Activated T-cell treated with anti-CD3 and anti-CD28 coated beads, Interleukin-2, amount 50 U/mL, for 4 hours (primary cell): Measurements from ENCODE around the gene FBXO24. TPM values are rescaled to one million over a fixed set of nuclear protein-coding genes. Genes with fewer than 3 reads are reported as not detected.

Experiments
- ATAC-seq, 2 donors: fragments of 200-7000 bp; cut with Tn5 transposase; one replicate each; pipeline ENCODE4 v1.10.0; 2021
- DNase-seq: peaks from one replicate; pipeline ENCODE4 v3.0.0-alpha.2; 2020
- H3K27me3 Mint-ChIP-seq: one replicate; pipeline ENCODE4 v1.8.0; 2021; ENCODE audit warnings: low read depth, mixed read lengths
- H3K36me3 Mint-ChIP-seq: one replicate; pipeline ENCODE4 v1.8.0; 2022; ENCODE audit warnings: mixed read lengths; ENCODE audit not compliant: insufficient read depth
- H3K4me1 Mint-ChIP-seq: one replicate; pipeline ENCODE4 v1.8.0; 2021; ENCODE audit warnings: low read depth, mixed read lengths
- H3K4me3 Mint-ChIP-seq: one replicate; pipeline ENCODE4 v1.8.0; 2021; ENCODE audit warnings: mild to moderate bottlenecking, moderate library complexity, mixed read lengths
- H3K9me3 Mint-ChIP-seq: one replicate; pipeline ENCODE4 v1.8.0; 2021; ENCODE audit warnings: mixed read lengths
- total RNA-seq, 3 donors: library from RNA; stranded (reverse); gene quantifications; one replicate each; pipeline ENCODE4 v1.2.1, GENCODE V29; 2021

Gene FBXO24
- total RNA-seq, 3 donors from 2014 or later, result 0.14 to 0.40 (median 0.34) TPM

DNA sequence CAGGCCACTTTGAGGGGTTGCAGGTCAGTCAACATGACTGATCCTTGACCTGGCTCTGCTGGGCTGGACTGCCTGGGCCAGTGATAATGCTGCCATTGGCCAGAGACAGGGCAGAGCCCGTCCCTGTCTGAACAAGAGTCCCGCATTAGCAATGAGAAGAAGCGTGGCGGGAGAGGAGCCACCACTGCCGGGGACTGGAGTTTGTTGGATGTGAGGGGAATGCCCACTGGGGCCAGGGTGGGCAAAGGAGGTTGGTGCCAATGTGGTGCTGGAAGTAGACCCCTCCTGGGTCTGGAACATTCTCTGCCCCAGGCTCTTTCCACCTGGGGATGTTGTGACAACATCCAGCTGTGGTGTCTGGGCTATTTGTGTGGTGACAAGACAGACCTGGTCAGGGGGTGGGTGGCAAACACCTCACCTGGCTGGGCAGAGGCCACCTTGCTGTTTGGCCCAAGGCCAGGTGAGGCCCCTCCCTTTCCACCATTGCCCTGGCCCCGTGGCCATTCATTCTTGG is 20.1 kb upstream of the FBXO24 start:
- no peak for DNase-seq
- Mint-ChIP-seq H3K9me3 (no peaks in the 10 kb centered on the region), H3K36me3 (peaks cover 3% of the 10 kb centered on the region)

GRCh38 chr7:100567031-100567730 is 18.9 kb upstream of the FBXO24 start:
- no peak for DNase-seq
- Mint-ChIP-seq H3K4me3 (no peak overlapping the region), H3K9me3 (no peaks in the 10 kb centered on the region), H3K4me1 (peaks cover 29% of the 10 kb centered on the region), H3K36me3 (peaks cover 3% of the 10 kb centered on the region), H3K27me3 (no peaks in the 10 kb centered on the region)
- no peak for ATAC-seq

More for the DNA sequence above, 20.1 kb upstream of the FBXO24 start:
- Mint-ChIP-seq H3K4me1 (peaks cover 24% of the 10 kb centered on the region), H3K27me3 (no peaks in the 10 kb centered on the region), H3K4me3 (no peak overlapping the region)
- ATAC-seq, result no peak

GRCh38 chr7:100567751-100568175 is 18.4 kb upstream of the FBXO24 start:
- H3K4me1 Mint-ChIP-seq, result peaks cover 29% of the 10 kb centered on the region
- H3K4me3 Mint-ChIP-seq, result no peak overlapping the region
- peaks cover 2% of the 10 kb centered on the region for H3K36me3 Mint-ChIP-seq
- ATAC-seq, result no peak
- DNase-seq, result no peak
- H3K9me3 Mint-ChIP-seq, result no peaks in the 10 kb centered on the region
- no peaks in the 10 kb centered on the region for H3K27me3 Mint-ChIP-seq

DNA sequence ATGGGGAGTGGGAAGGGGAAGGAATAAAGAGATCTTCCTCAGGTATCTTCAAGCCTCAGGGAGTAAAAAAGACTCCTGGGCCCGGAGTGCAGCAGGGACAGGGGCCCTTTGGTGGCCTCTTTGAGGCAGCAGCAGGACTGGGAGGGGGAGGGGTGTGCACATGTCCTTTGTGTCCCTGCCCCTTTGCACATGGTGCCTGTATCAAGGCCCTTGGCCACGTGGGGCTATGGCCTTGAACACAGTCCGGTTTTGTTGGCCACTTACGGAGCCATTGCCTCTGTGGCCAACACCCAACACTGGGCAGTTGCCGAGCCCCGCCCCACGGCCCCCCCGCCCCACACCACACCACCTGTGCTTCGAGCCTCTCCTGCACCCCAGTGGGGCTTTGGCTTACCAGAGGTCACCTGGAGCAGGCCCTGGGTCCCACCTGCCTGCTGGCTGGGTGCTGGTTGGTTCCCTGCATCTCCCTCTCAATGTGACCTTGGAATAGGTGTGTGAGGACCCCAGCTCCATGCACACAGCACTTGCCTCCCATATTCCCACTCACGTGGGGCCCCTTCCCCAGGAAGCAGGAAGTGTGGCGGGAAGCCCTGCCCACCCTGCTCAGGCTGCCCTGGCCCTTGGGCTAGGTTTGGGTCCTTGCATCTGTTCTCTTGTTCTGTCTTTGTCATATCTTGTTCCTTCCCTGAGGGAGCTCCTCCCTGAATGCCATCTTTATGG is 17.8 kb upstream of the FBXO24 start:
- no peak for DNase-seq
- ATAC-seq, result no peak
- H3K9me3 Mint-ChIP-seq, result no peaks in the 10 kb centered on the region

GRCh38 chr7:100568896-100569844 is 17.0 kb upstream of the FBXO24 start:
- peaks cover 24% of the 10 kb centered on the region for H3K4me1 Mint-ChIP-seq
- ATAC-seq (peak; percentile 24), DNase-seq (peak; percentile 25)
- H3K36me3 Mint-ChIP-seq, result no peaks in the 10 kb centered on the region
- H3K4me3 Mint-ChIP-seq, result peak overlapping the region; percentile 52
- no peaks in the 10 kb centered on the region for H3K9me3 Mint-ChIP-seq
- no peaks in the 10 kb centered on the region for H3K27me3 Mint-ChIP-seq

More for the DNA sequence above, 17.8 kb upstream of the FBXO24 start:
- Mint-ChIP-seq H3K4me3 (no peak overlapping the region), H3K4me1 (peaks cover 29% of the 10 kb centered on the region), H3K36me3 (no peaks in the 10 kb centered on the region), H3K27me3 (no peaks in the 10 kb centered on the region)

DNA sequence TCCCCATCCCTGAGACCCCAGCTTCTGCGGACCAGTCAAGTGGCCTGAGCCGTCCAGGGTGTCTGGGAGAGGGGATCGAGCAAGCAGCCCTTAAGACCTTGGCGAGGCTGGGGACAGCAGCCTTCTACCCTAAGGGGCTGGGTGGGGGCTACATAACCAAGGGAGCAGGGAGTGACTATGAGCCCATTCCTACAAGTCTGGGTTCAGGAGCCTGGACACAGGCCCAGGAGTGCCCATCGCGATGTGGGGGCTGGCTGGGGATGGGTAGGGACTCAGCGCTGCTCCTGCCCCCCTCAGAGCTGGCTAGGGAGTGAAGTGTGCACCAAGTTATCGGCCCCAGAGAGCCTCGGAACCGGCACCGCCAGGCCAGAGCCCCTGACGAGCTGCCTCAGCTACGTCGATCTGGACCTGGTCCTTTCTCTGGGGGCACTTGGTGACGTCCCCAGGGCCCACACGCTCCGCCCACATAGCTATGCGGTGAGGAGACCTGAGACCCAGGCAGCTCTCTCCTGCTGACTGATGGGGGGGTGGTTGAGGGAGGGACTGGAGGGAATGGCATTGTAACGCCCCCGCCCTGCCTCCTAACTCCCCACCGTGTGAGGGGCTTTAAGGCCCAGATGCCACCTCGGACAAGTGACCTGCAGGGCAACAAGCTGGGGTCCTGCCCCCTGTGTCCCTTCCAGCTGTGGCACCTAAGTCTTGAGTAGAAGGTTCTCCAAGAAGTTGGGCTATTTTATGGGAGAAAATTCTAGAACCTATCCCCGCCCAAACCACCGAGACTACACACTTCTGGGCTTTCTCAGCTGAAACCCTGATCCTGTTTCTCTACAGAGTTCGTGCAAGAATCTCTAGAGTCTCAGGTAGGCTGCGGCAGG is 14.9 kb upstream of the FBXO24 start:
- H3K27me3 Mint-ChIP-seq, result no peaks in the 10 kb centered on the region
- ATAC-seq (no peak), DNase-seq (no peak)
- H3K4me3 Mint-ChIP-seq, result no peak overlapping the region
- H3K36me3 Mint-ChIP-seq, result no peaks in the 10 kb centered on the region
- peaks cover 24% of the 10 kb centered on the region for H3K4me1 Mint-ChIP-seq
- H3K9me3 Mint-ChIP-seq, result no peaks in the 10 kb centered on the region

GRCh38 chr7:100571829-100572116 is 14.4 kb upstream of the FBXO24 start:
- H3K9me3 Mint-ChIP-seq, result no peaks in the 10 kb centered on the region
- no peaks in the 10 kb centered on the region for H3K27me3 Mint-ChIP-seq
- DNase-seq (no peak), ATAC-seq (no peak)
- H3K36me3 Mint-ChIP-seq, result peaks cover 3% of the 10 kb centered on the region
- peaks cover 24% of the 10 kb centered on the region for H3K4me1 Mint-ChIP-seq
- no peak overlapping the region for H3K4me3 Mint-ChIP-seq

- Mint-ChIP-seq H3K4me3 (no peak overlapping the region), H3K4me1 (peaks cover 24% of the 10 kb centered on the region), H3K9me3 (no peaks in the 10 kb centered on the region), H3K27me3 (no peaks in the 10 kb centered on the region), H3K36me3 (peaks cover 3% of the 10 kb centered on the region)
- ATAC-seq (no peak), DNase-seq (no peak)
Measured at GRCh38 chr7:100572281-100572948, 13.7 kb upstream of the FBXO24 start.

DNA sequence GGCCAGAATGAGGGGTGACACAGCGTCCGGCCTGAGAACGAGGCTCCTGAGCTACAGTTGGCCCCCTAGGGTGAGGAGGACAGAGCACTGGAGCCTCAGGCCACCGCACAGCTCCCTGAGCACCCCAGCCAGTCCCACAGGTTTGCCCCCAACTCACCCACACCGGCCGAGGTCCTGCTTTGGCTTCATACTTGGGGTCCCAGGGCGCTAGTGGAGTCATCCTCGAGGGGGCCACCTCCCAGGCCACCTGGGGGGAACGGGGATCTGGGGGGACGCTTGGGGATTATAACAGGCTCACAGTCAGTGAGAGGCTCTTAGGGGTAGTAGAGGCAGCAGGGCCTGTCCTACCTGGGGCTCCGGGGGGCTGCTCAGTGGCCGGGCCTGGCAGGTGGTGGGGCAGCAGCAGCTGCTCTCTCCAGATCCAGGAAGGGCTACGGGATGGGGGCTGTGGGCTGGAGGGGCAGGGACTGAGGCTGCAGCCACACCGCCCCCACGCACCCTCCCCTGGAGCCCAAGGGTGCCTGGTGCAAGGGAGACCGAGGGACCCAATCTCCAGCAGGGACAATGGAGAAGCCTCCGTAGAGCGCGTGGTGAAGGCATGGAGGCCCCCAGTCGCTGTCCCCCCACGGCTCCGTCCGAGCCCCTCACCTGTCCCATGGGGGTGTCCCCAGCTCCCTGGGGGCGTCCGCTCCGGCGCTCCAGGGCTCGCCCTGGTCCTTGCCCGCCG is 13.0 kb upstream of the FBXO24 start:
- ATAC-seq (no peak), DNase-seq (no peak)
- Mint-ChIP-seq H3K36me3 (peaks cover 3% of the 10 kb centered on the region), H3K4me1 (peaks cover 19% of the 10 kb centered on the region), H3K27me3 (no peaks in the 10 kb centered on the region), H3K4me3 (no peak overlapping the region), H3K9me3 (no peaks in the 10 kb centered on the region)

DNA sequence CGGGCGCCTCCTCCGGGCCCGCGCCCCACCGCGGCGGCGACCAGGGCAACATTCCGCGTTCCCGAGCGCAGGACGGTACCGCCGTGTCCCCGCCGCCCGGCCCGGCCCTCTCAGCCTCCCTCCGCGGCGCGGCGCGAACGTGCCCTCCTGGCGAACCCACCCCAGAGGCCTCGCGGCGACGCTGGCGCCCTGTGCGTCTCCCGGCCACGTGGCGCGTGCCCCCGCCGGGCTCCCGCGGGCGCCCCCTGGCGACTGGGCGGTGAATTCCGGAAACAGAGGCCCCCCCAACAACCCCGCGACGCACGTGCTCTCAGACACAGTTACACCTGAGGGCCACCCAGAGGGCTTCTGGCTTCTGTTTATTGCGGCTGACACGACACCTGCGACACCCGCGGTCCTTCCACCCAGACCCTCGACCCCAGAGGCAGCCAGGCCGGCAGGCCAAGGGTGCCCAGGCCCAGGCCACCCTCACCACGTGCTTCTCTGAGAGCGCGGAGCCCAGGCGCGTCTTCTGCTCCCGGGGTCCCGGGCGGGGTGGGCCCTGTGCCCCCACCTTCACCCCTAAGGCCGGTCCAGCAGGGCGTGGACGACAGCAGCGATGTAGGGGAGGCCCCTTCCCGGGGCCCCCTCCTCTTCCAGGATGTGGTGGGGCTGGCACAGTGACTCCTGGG is 12.3 kb upstream of the FBXO24 start, which contains the start of gene SAP25:
Gene SAP25, minus strand, starts transcription at position 210 of the 671 bp plus-strand sequence. Its CDS starts 158 bp downstream, at position 52.
- H3K36me3 Mint-ChIP-seq, result peaks cover 5% of the 10 kb centered on the region
- no peak within 1 kb of the TSS for H3K4me3 Mint-ChIP-seq
- H3K27me3 Mint-ChIP-seq, result no peaks in the 10 kb centered on the region
- no peaks in the 10 kb centered on the region for H3K9me3 Mint-ChIP-seq
- no peak for DNase-seq
- ATAC-seq, result no peak
- H3K4me1 Mint-ChIP-seq, result peaks cover 14% of the 10 kb centered on the region

DNA sequence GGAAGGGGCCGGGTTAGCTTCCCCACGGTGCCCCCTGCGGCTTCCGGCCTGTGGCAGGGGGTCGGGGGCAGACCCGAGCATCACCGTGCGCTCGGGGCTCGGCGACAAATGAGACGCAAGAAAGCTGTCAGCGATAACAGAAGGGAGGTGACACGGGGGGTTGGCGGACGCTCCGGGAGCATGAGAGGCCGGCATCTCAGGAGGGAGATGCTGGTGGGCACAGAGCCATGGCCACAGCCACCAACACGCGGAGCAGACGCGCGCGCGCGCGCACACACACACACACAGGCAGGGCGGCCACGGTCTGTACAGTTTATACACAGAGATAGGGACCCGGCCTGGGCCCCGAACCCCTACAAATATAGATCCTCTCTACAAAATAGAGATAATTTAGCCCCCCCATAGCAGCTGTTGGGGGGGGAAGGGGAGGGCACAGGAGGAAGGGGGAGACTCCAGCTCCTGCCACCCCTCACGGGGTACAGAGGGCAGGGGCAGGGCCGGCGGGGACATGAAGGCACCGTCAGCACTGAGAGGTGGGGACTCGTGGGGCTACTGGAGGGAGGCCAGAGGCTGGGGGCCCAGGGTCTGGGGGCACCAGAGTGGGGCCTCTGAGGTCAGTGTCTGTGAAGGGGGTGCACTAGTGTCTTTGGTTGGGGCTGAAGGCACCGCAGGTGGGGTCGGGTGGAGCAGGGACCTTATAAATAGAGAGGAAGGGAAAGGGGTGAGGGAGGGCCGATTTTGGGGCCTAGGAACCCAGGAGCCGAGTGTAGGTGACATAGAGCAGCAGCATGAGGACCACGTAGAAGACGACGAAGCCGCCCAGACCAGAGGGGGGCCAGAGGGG is 11.5 kb upstream of the FBXO24 start:
- Mint-ChIP-seq H3K4me1 (peaks cover 7% of the 10 kb centered on the region), H3K4me3 (no peak overlapping the region), H3K27me3 (no peaks in the 10 kb centered on the region), H3K36me3 (peaks cover 7% of the 10 kb centered on the region), H3K9me3 (no peaks in the 10 kb centered on the region)
- DNase-seq, result no peak
- no peak for ATAC-seq
